Body of pancreas (tissue), 4 donors: ENCODE results near the gene GRM3.

Experiments
- CTCF ChIP-seq, 7 experiments: fragments of 450-650 bp in 4 of 7; fragments of 200-600 bp in 3 of 7; sonication (generic) in 3 of 7; IDR thresholded peaks; one replicate each; pipeline ENCODE4 v1.5.1; 2016 to 2019; ENCODE audit warnings: antibody characterized with exemption in 7 of 7
- POLR2A ChIP-seq, 3 donors: fragments of 450-650 bp; IDR thresholded peaks; one replicate each; pipeline ENCODE4 v1.6.1; 2016; ENCODE audit warnings: antibody characterized with exemption in 3 of 3, mild to moderate bottlenecking in 2 of 3

DNA sequence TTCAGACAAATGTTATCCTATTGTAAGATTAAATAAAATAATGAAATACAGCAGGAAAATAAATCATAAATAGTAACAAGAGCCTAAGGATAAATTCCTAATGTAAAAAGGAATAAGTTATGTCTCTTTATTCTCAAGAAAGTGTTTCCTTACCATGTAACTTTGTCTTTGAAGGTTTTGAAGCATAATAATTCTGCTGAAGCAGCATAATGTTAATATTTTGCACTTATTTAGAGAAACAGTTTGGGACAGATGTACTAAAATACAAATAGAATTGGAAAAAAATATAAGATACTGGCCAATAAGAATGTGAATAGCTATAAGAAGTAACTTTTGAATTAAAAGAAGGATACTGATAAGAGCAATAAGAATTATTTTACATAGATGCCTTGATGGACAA lies 45.7 kb downstream of the GRM3 start:
- no peak for TF ChIP-seq CTCF (IDR thresholded peaks at IDR 0.05)
- no peak for TF ChIP-seq POLR2A (IDR thresholded peaks at IDR 0.05)
